HG03066 (cell line): ENCODE measurements around the gene NOG.

Source experiments
- ATAC-seq: cut with Tn5 transposase; IDR thresholded peaks from one replicate; pipeline ENCODE4 v1.9.1; 2021; ENCODE audit warnings: low read depth; ENCODE audit not compliant: unreplicated experiment

Gene NOG

DNA sequence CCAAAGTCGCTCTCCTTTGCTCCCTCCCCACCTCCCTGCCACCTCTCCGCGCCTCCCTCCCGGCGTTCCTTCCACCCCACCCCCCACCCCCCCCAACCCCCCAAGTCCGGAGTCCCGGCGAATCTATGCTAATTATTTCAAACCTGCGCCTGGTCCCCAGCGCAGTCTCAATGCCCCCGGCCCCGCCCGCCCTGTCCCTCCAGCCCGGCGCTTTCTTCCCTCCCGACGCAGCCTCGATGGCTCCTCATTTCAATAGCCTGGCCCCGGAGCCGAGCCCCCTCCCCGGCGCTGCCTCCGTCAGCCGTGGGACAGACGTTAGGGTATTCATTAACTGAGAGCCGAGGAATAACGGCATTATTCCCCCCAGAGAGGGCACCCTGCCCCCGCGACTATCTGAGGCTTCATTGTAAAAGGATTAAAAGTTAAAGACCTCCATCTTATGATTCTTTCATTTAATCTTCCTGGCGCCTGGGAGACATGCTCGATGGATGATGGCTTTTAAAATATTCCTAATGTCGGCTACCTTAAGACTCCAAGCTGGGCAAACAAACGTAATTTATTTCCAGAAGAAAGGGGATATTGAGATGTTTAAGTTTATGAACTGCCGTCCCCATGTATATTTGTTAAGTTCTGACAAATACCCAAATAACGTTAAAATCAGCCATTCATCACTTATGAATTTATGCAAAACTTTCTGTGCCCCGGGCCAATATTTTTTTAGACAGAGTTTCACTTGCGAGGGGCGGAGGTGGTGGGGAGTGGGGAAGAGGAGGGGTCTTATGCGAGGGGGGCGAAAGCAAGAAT lies 3.4 kb downstream of the NOG start:
- no peak for ATAC-seq

GRCh38 chr17:56597495-56597990 lies 4.0 kb downstream of the NOG start:
- no peak for ATAC-seq

GRCh38 chr17:56598466-56598865 lies 5.0 kb downstream of the NOG start:
- ATAC-seq, result no peak

DNA sequence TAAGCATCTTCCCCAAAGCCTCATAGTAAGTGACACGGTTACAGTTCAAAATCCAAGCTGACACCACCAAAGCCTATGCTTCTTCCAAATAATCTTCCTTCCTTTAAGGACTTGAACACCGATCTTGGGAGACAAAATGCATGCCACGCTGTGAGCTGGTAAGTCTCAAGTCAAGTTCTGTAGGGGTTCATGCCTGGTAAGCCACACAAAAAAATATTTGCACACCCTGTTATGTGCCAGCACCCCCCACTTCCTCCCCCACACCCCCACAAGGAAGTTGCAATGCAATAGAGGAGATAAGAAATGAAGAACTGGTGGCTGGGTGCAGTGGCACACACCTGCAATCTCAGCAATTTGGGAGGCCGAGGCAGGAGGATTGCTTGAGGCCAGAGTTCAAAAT lies 5.6 kb downstream of the NOG start:
- ATAC-seq, result no peak

- no peak for ATAC-seq
These were observed 6.1 kb downstream of the NOG start for GRCh38 chr17:56599566-56599965.

DNA sequence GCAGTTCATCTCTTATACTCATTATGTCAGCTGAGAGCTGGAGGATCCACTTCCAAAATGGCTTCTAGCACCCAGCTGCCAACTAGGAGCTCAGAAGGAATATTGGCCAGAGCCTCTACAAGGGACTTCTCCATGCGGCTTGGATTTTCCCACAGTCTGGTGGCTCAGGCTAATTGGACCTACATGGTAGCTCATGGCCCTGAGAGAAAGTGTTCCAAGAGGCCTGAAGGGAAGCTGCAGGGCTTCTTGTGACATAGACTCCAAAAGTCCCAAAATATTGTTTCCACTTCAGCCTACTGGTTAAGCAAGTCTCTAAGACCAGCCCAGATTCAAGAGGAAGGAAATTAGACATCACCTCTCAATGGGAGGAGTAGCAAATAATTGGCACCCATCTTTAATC lies 6.8 kb downstream of the NOG start:
- ATAC-seq, result no peak

DNA sequence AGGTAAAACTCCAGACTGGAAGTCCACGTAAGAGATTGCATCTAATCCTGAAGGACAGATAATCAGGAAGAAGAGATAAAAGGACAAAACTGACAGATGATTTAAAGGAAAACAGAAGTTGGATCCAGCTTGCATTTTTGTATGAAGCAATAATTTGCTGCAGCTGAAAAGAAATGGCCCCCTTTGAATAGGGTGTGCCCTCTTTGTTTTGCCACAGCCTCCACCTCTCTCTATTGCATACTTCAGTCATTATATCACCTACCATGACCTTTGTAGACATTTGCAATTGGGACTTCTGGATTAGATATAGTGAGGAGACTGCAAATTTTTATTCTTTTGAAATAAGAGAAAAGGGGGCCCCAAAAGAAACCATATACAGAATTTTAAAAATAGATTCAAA lies 8.1 kb downstream of the NOG start:
- no peak for ATAC-seq

DNA sequence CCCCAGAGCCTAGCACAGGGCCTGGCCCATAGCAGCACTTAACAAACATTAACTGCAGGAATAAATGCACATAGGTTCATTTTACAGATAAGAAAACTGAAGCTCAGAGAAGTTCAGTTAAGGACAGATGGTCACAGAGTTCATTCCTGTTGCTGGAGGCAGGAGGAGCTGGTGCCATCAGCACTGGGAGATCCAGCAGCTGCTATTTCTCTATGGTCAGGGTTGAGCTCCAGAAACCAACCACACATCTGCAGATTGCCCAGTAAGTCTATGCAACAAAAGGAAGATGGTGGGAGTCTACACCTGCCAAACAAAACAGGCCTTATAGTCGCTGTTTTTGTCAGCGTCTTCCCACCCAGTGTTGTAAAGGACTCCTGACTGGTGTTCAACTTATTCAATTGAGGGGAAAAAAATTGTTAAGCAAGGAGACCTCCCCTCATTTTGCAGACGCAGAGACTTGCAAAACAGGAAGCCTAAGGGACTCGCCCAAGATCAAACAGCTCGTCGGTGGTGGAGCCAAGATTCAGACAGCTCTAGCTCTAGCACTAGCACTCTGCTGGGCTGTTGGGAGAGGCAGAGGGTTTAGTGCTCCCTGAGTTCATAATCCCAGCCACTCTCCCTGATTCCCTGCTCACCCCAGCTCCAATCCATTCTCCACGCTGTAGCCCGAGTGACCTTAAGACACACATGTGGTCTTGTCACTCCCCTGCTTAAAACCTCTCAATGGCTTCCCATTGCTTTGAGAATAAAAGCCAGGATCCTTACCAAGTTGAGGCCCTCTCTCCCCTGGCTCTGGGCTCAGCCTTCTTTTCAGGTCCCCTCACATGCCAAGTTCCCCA lies 9.0 kb downstream of the NOG start:
- ATAC-seq, result no peak

- no peak for ATAC-seq
These were observed 10.2 kb downstream of the NOG start for GRCh38 chr17:56603486-56604238.

- no peak for ATAC-seq
These were observed 11.3 kb downstream of the NOG start for GRCh38 chr17:56604691-56605290.

DNA sequence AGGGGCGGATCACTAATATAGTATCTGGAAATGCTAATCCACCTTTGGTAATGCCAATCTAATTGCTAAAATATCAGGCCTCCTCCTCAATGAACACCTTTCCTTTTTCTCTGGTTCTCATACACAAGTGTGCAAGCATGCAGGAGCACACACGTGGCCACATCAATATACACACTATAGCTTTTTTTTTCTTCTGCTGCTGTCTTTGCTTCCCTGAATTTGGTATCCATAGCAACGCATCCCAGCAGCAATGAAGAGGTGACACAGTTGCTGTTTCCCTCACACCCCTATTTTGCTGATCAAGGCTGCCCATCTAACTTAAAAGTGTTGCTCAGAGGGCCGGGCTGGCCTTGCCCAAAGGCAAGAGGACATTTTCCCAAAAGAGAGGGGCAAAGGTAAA lies 15.4 kb downstream of the NOG start:
- ATAC-seq, result no peak

- no peak for ATAC-seq
These were observed 16.8 kb downstream of the NOG start for GRCh38 chr17:56610321-56610720.

- no peak for ATAC-seq
These were observed 19.6 kb downstream of the NOG start for GRCh38 chr17:56613131-56613530.

DNA sequence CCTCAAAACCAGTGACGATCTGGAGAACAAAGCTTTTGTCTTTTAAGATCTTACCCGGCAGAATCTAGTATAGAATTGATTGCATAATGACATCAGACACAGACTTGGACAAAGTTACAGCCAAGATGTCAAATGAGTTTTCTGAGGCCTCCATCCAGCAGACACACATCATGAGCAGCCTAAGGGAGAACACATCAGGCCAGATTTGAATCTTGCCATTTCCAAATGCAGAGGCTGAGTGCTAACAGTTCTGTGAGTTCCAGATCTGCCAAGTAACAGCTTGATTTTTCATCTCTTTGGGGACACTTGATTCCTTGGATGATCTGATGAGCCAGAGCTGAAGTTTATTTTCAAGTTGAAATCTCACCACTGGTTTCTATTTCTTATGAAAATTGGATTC lies 21.0 kb downstream of the NOG start:
- ATAC-seq, result no peak

- ATAC-seq, result no peak
These were observed 22.7 kb downstream of the NOG start for GRCh38 chr17:56616239-56616638.

GRCh38 chr17:56623383-56623782 lies 29.9 kb downstream of the NOG start:
- ATAC-seq, result no peak

GRCh38 chr17:56624309-56624708 lies 30.8 kb downstream of the NOG start:
- ATAC-seq, result no peak

DNA sequence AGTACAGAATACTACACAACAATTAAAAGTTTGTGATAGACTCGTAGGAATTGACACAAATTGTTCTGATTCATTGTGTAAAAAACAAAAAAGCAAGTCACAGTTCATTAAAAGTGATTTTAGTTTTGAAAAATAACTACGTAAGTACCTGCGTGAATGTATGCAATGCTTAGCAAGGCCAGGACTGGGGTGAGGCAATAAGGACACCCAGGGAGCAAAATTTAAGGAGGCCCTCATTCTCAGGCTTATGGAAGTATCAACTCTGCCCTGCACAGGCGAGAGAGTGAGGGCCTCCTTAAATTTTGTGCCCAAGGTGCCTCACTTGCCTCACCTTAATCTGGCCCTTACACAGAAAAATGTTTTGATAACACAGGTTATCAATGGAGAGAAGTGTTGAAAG lies 31.4 kb downstream of the NOG start:
- no peak for ATAC-seq

GRCh38 chr17:56629531-56630075 lies 36.1 kb downstream of the NOG start:
- ATAC-seq, result no peak

DNA sequence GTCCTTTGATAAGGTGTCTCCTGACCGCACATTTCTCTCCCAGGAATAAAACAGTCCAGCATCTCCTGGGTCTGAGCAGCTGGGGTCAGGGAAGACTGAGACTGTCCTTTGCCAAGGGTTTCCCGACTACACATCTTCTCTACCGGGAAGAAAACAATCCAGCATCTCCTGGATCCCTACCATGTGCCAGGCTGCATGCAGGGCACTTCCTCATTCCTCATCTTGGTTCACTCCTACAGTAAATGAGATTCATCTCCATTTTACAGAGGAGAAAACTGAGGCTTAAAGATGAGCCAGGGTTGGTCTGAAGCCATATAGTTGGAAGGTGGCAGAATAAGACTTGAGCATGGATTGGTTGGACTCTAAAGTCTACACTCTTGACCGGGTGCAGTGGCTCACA lies 36.7 kb downstream of the NOG start:
- ATAC-seq, result no peak
